GM18517 (cell line): ENCODE results near the gene HPCAL1.

Source experiments
- ATAC-seq: cut with Tn5 transposase; IDR thresholded peaks from one replicate; pipeline ENCODE4 v1.9.1; 2021; ENCODE audit warnings: mild to moderate bottlenecking, moderate library complexity; ENCODE audit not compliant: unreplicated experiment

The HPCAL1 gene

GRCh38 chr2:10385501-10385900 lies 82.8 kb downstream of the HPCAL1 start:
- no peak for ATAC-seq

DNA sequence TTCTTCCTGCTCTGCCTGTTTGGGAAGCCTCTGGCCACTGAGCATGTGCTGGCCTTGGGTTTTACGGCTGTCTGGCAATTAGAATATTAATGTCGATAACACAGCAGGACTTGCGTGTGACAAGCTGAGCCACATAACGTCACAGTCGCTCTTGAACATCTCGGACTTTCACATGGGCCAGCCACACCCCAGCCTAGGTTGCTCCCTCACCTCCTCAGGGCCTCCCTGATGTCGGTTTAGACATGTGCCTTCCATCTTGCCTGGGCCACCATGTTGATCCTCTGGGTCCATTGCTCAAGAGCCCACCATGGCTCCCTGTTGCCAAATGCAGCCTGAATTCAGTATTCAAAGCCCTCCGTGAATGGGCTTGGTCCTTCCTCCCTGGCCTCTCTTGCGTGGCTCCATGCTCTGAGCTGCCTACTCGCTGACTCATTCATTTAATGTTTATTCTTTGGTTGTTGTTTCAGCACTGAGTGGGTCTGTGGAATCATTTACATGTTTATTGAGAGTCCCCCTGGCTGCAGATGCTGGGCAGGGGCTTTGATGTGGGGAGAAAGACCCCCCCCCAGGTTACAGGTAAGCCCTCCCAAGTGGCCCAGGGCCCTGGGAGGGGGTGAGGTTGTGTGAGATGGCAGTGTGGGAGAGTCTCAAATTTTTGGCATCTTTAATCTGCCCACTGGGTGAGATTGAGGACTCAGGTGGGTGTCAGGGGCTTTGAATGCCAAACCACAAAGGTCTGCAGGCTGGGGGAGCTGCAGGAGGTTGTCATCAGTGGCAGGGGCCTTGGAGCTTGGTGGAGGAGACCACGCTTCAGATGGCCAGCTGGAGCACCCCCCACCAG lies 83.4 kb downstream of the HPCAL1 start:
- ATAC-seq = no peak

DNA sequence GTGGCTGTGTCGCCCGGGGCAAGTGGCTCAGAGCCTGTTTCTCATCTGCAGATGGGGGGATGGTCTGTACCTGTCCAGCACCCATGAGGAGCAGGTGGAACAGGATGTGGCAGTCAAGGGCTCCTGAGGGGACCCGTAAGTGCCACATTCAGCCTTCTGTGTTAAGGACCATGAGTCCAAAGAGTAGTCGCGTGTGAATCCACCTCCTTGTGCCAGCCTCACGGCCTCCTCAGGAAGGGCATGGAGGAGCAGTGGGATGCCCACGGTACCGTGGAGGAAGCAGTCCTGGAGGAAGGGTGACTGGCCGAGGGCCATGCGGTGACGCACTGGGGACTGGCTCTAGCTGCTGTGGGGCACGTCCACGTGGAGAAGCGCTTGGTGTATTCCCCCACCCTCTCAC lies 84.3 kb downstream of the HPCAL1 start:
- no peak for ATAC-seq

DNA sequence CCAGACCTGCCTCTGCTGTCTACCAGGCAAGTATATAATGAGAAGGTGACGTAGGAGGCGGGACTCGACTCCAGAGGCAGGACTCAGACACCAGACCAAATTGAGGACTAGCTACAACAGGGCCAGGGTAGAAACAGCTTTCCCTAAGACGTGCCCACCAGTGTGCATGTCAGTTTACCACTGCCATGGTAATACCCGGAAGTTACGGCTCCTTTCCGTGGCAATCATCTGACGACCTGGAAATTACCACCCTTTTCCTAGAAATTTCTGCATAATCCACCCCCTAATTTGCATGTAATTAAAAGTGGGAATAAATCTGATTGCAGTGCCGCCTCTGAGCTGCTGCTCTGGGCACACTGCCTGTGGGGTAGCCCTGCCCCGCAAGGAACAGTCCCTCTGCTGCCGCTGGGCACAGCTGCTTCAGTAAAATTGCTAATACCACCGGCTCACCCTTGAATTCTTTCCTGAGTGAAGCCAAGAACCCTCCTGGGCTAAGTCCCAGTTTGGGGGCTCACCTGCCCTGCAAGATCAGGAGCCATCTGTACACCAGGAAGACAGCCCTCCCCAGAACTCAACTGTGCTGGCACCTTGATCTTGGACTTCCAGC lies 86.4 kb downstream of the HPCAL1 start:
- ATAC-seq = no peak

DNA sequence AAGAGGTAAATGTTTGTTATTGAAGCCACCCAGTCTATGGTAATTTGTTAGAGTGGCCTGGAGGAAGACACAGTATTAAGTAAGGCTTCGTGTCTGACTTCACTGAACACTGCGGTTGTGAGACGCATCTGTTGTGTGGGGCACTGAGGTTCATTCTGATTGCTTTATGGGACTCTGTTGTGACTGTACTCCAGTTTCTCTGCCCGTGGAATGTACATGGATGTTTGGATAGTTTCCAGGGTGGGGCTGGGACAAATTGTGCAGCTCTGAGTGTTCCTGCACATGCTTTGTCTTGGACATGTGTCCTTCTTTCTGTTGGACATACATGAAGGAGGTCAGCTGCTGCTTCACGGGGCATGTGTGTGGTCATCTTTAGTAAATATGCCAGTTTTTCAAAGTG lies 86.9 kb downstream of the HPCAL1 start:
- no peak for ATAC-seq

- no peak for ATAC-seq
These were observed 87.7 kb downstream of the HPCAL1 start for GRCh38 chr2:10390369-10390801.

DNA sequence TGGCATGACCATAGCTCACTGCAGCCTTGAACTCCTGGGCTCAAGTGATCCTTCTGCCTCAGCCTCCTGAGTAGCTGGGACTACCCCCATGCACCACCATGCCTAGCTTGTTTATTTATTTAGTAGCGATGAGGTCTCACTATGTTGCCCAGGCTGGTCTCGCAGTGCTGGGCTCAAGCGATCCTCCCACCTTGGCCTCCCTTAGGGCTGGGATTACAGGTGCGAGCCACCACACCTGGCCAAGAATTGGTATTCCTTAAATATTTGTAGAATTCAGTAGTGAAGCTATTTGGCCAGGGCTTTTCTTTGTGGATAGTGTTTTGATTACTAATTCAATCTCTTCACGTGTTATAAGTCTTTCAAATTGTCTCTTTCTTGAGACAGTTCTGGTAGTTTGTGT lies 89.4 kb downstream of the HPCAL1 start:
- ATAC-seq = no peak

- ATAC-seq = no peak
These were observed 89.8 kb downstream of the HPCAL1 start for GRCh38 chr2:10392548-10392947.

DNA sequence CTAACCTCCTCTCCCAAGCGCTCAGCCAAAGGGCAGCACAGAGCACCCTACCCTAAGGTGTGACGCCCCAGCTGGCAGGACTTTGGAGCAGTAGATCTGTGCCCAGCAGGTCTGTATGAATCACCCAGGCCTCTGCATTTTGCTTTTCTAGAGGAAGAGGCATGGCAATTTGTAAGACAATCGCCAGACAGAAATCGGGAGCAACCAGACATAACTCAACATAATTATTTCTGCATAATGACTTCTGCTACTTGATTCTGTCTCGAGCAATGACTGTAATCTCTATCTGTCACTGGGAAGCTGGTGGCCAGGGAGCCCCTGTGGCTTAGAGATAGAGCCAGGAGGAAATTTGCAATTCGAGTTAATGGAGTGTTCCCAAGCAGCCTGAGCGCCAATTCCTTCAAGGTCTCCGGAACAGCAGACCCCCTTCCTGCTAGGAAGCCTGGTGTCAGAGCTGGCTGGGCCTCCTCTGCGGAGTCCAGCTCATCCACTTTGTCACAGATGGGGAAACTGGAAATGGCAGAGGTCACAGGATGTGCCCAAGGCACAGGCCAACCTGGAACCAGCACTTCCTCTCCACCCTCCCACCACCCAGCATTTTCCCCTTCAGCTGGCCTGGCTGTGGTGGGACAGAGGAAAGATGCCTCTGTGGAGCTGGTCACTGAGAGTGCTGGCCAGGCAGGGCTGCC lies 90.4 kb downstream of the HPCAL1 start:
- no peak for ATAC-seq

- ATAC-seq = no peak
These were observed 90.9 kb downstream of the HPCAL1 start for GRCh38 chr2:10393640-10393982.

DNA sequence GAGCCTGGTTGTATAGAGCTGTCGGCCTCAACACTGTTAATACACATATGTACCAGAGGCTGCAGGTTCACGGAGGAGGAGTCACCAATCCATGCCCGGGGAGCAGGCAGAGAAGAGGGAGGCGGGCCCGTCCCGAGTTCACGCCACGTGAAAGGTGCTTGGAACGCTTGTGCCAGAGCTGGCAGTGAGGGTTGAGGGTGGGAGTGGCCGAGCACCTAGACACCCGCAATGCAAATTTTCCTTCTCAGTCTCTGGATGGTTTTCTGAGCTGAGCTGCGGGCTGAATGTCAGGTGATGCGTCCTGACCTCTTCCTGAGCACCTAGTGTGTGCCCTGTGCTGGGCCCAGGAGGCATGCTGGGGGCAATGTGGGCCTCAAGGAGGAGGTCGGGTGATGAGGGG lies 93.2 kb downstream of the HPCAL1 start:
- ATAC-seq = no peak

- no peak for ATAC-seq
These were observed 93.8 kb downstream of the HPCAL1 start for GRCh38 chr2:10396464-10396863.

DNA sequence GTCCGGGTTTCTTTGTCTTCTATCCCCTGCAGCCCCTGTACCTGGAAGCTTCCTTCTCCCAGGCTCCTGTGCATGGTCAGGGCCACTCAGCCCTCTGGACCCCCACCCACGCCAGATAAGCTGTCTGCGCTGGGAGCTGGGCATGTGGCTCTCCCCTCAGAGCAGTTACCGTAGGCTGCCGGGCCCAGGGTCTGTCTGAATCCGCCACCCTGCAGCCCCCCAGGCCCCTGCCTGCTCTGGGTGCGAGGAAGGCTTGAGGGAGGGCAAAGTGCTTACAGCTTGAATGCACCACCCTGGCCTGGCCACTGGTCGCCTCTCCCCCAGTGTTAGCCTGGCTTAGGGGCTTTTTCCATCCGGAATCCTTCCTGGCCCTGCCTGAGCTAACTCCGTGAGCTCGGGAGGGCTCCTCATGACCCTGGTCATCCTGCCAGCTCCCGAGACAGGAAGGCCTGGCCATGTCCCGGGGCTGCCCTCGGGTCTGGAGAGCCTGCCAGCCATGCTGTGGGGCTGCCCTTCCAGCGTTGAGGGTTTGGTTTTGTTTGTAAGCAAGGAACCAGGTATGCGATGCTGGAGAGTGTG lies 94.7 kb downstream of the HPCAL1 start:
- ATAC-seq = no peak

- ATAC-seq = no peak
These were observed 95.2 kb downstream of the HPCAL1 start for GRCh38 chr2:10397878-10398277.

DNA sequence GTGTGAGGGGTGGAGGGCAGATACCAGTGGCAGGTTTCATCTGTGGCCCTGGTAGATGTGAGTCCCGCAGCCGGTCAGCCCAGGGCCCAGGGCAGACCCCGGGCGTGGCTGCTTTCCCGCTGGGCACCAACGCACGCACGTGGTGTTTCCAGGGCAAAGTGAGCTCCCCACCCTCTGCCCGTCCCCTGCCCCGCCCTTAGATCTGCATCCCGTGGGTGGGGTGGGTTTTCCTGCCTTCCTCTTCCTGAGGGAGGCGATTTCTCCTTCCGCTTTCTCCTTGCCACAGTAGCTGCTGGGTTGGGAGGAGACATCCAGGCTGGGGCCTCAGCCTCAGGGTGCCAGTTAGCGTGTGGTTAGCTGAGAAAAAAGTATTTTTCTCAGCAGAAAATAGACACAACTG lies 95.8 kb downstream of the HPCAL1 start:
- ATAC-seq = no peak

DNA sequence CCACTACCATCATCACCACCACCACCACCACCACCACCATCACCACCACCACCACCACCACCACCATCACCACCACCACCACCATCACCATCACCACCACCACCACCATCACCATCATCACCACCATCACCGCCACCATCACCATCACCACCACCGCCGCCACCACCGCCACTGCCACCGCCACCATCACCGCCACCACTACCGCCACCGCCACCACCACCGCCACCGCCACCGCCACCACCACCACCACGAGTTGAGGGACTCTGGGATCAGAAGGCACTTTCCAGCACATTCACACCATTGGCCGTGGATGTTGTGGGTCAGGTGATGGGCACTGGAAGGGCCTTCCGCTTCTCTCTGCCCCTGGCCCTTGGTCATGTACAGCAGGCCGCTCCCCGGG lies 96.7 kb downstream of the HPCAL1 start:
- ATAC-seq = no peak

DNA sequence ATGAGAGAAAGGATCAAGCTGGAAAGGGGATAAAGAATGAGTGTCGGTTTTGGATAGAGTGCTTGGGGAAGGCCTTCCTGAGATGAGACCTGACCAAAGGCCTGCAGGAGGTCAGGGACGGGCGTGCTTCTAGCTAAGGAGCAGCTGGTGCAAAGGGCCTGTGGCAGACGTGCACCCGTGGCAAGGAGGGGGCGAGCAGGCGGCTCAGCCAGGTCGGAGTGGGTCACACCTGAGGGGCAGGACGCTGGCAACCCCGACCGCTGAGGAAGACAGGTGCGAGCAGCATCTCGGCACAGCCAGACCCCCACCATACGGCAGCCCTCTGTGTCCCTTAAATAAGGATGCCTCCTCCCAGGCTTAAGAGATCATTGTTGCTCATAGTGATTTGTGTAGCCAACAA lies 97.3 kb downstream of the HPCAL1 start:
- no peak for ATAC-seq

DNA sequence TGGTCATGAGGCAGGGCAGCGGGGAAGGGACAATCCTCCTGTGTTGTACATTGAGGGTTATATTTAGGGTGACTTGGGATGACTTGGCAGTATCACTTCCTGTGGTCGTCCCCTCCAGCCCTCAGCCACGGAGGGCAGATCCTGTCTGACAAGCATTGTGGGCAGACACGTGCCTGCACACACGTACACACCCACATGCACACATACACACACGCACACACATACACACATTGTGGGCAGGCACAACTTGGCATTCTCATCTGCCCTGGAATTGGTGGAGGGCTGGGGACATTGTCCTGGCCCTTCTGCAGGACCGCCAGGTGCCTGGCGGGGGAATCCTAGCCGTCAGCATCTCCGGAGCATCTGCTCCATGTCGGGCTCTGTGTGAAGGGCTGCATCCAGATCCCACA lies 97.9 kb downstream of the HPCAL1 start:
- ATAC-seq = no peak

DNA sequence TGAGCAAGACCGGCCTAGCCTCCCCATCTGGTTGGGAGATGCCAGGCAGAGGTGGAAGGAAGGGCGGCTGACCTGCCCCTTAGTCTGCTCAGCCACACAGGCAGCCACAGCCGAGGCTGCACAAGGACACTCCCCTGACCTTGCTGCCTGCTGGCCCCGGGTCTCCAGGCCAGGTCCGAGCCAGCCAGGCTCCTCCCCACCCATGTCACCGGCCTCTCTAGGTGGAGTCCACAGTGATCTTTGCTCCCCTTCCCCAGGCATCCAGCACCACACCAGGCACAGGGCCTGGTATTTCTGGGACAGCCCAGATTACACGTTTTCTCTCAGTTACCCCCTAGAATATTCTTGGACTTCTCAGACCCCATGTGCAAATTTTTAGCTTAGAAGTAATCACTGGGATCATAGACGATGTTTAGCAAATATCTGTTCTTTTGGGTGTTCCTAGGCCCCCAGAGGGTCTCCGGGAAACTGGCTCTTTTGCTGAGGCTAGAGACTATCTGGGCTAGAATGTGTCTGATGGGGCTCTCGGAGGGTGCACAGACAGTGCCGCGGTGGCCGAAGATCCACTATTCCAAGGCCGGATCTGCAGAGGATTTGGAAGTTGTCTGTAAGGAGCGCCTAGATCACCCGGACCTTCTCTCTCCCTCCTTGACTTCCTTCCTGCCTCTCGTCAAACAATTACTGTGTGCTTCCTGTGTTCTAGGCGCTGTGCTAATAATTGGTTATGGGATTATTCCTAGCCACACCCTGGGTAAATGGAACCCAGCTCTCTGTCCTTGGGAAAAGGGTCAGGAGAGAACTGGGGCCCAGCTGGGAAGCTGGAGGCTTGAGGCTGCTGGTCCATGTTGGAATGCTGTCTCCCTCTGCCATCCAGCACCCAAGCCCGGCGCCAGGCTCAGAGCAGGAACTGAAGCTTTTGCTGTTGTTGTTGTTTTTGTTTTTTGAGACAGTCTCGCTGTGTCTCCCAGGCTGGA lies 98.6 kb downstream of the HPCAL1 start:
- ATAC-seq = no peak

GRCh38 chr2:10402062-10402585 lies 99.4 kb downstream of the HPCAL1 start:
- ATAC-seq = no peak
